ENCODE results near the gene NPTN.

NPTN gene

GRCh38 chr15:73677146-73677607 is 44.0 kb upstream of the NPTN start:
- Histone ChIP-seq H4K20me1 (ENCODE audit: insufficient read depth, low read length) (no peaks in the 10 kb centered on the region), H3K4me3 (ENCODE audit: low read depth, low read length, poor library complexity, severe bottlenecking) (no peak overlapping the region), H3K79me2 (ENCODE audit: insufficient read depth, low read length) (no peaks in the 10 kb centered on the region), H3K4me1 (ENCODE audit: insufficient read depth, low read length, severe bottlenecking) (no peaks in the 10 kb centered on the region), H3K9ac (ENCODE audit: low read length) (no peak overlapping the region), H3K9me3 (ENCODE audit: low read length) (no peaks in the 10 kb centered on the region), H2AFZ (ENCODE audit: low read length) (no peak overlapping the region), H3F3A (ENCODE audit: insufficient read depth, low read length) (no peaks in the 10 kb centered on the region), H3K27me3 (ENCODE audit: insufficient read depth, low read length) (no peaks in the 10 kb centered on the region; the same call in 1 of the 2 replicates), H3K27ac (ENCODE audit: low read depth, low read length, poor library complexity, severe bottlenecking) (no peak overlapping the region), H3K4me2 (ENCODE audit: low read length) (no peak overlapping the region), H3K9me2 (ENCODE audit: low read depth, low read length) (no peaks in the 10 kb centered on the region), H3K36me3 (ENCODE audit: insufficient read depth, low read length) (no peaks in the 10 kb centered on the region)
- TF ChIP-seq CTCF (IDR thresholded peaks at IDR 0.05; ENCODE audit: low read length) = peak; percentile 71
- no peak for TF ChIP-seq EZH2 (IDR thresholded peaks at IDR 0.05; ENCODE audit: borderline replicate concordance, low read length)

- no peaks in the 10 kb centered on the region; the same call in 1 of the 2 replicates for H3K27me3 ChIP-seq (ENCODE audit: insufficient read depth, low read length)
- H3K36me3 ChIP-seq (ENCODE audit: insufficient read depth, low read length) = no peaks in the 10 kb centered on the region
- H3K79me2 ChIP-seq (ENCODE audit: insufficient read depth, low read length) = no peaks in the 10 kb centered on the region
- no peak overlapping the region for H2AFZ ChIP-seq (ENCODE audit: low read length)
- H3F3A ChIP-seq (ENCODE audit: insufficient read depth, low read length) = no peaks in the 10 kb centered on the region
- no peaks in the 10 kb centered on the region for H3K4me1 ChIP-seq (ENCODE audit: insufficient read depth, low read length, severe bottlenecking)
- no peak overlapping the region for H3K4me3 ChIP-seq (ENCODE audit: low read depth, low read length, poor library complexity, severe bottlenecking)
- H3K27ac ChIP-seq (ENCODE audit: low read depth, low read length, poor library complexity, severe bottlenecking) = no peak overlapping the region
- no peaks in the 10 kb centered on the region for H4K20me1 ChIP-seq (ENCODE audit: insufficient read depth, low read length)
- no peak for TF ChIP-seq CTCF (IDR thresholded peaks at IDR 0.05; ENCODE audit: low read length)
- no peak for TF ChIP-seq EZH2 (IDR thresholded peaks at IDR 0.05; ENCODE audit: borderline replicate concordance, low read length)
- no peak overlapping the region for H3K4me2 ChIP-seq (ENCODE audit: low read length)
- H3K9me2 ChIP-seq (ENCODE audit: low read depth, low read length) = no peaks in the 10 kb centered on the region
- no peak overlapping the region for H3K9ac ChIP-seq (ENCODE audit: low read length)
- no peaks in the 10 kb centered on the region for H3K9me3 ChIP-seq (ENCODE audit: low read length)
Observed at GRCh38 chr15:73674587-73674986, 41.4 kb upstream of the NPTN start.

- Histone ChIP-seq H3K4me1 (ENCODE audit: insufficient read depth, low read length, severe bottlenecking) (no peaks in the 10 kb centered on the region), H4K20me1 (ENCODE audit: insufficient read depth, low read length) (no peaks in the 10 kb centered on the region), H3K4me2 (ENCODE audit: low read length) (no peak overlapping the region), H3K4me3 (ENCODE audit: low read depth, low read length, poor library complexity, severe bottlenecking) (no peak overlapping the region), H2AFZ (ENCODE audit: low read length) (no peak overlapping the region), H3K9me2 (ENCODE audit: low read depth, low read length) (no peaks in the 10 kb centered on the region), H3F3A (ENCODE audit: insufficient read depth, low read length) (no peaks in the 10 kb centered on the region), H3K79me2 (ENCODE audit: insufficient read depth, low read length) (no peaks in the 10 kb centered on the region), H3K9me3 (ENCODE audit: low read length) (no peaks in the 10 kb centered on the region), H3K27me3 (ENCODE audit: insufficient read depth, low read length) (0 out of 2 replicates have a peak, but pooled peaks cover 5% of the 10 kb centered on the region), H3K9ac (ENCODE audit: low read length) (no peak overlapping the region), H3K36me3 (ENCODE audit: insufficient read depth, low read length) (no peaks in the 10 kb centered on the region), H3K27ac (ENCODE audit: low read depth, low read length, poor library complexity, severe bottlenecking) (no peak overlapping the region)
- TF ChIP-seq CTCF (IDR thresholded peaks at IDR 0.05; ENCODE audit: low read length) (no peak), EZH2 (IDR thresholded peaks at IDR 0.05; ENCODE audit: borderline replicate concordance, low read length) (no peak)
Observed at GRCh38 chr15:73660455-73660854, 27.3 kb upstream of the NPTN start.

Measured in OCI-LY1 (cell line).